ENCODE data around the gene TSC22D1.
"Not testable (repeated sequence)": the region's sequence is repeated elsewhere in the genome, so short reads cannot be mapped to it uniquely, and the experiment has no call there.

The TSC22D1 gene

DNA sequence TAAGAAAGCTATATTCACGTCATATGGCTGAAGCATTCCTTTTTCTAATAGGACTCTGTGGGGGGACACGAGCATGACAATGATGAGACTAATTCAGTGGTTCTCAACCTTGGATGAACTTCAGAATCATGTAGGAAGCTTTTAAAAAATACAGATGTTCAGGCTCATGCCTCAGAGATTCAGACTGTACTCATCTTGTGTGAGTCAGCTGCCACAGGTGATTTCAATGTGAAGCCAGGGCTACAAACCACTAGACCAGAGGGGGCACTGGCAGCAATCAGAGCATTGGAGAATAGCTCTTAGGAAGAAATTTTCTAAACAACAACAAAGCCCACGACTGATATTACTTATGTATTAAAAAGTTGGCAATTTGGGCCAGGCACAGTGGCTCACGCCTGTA, 110.8 kb downstream of the TSC22D1 start:
- DNase-seq (ENCODE audit: low spot score), result no peak
- TF ChIP-seq, protein P1, sequence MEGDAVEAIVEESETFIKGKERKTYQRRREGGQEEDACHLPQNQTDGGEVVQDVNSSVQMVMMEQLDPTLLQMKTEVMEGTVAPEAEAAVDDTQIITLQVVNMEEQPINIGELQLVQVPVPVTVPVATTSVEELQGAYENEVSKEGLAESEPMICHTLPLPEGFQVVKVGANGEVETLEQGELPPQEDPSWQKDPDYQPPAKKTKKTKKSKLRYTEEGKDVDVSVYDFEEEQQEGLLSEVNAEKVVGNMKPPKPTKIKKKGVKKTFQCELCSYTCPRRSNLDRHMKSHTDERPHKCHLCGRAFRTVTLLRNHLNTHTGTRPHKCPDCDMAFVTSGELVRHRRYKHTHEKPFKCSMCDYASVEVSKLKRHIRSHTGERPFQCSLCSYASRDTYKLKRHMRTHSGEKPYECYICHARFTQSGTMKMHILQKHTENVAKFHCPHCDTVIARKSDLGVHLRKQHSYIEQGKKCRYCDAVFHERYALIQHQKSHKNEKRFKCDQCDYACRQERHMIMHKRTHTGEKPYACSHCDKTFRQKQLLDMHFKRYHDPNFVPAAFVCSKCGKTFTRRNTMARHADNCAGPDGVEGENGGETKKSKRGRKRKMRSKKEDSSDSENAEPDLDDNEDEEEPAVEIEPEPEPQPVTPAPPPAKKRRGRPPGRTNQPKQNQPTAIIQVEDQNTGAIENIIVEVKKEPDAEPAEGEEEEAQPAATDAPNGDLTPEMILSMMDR (IDR thresholded peaks at IDR 0.05; ENCODE audit: extremely low read depth, missing control alignments), result no peak

DNA sequence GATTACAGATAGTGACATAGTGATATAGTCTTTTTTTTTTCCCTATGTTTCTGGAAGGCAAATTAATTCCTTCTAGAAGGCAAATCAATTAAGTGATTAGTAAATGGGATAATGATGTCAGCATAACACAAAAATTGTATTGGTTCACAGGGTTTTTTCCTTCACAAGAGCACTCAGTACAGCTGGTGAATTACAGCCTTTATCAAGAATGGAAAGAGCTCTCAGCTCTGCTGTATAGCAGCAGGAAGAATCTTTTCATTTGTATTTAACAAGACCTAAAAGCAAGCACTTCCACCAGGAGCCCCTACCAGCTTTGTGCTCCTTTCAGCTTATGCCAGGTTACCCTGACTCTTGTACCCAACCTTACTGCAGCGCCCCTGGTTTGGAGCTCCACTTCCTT, 111.7 kb downstream of the TSC22D1 start:
- no peak for DNase-seq (ENCODE audit: low spot score)
- TF ChIP-seq, protein P1 (IDR thresholded peaks at IDR 0.05; ENCODE audit: extremely low read depth, missing control alignments), result no peak

GRCh38 chr13:44463759-44464158, 112.4 kb downstream of the TSC22D1 start:
- no peak for DNase-seq (ENCODE audit: low spot score)

DNA sequence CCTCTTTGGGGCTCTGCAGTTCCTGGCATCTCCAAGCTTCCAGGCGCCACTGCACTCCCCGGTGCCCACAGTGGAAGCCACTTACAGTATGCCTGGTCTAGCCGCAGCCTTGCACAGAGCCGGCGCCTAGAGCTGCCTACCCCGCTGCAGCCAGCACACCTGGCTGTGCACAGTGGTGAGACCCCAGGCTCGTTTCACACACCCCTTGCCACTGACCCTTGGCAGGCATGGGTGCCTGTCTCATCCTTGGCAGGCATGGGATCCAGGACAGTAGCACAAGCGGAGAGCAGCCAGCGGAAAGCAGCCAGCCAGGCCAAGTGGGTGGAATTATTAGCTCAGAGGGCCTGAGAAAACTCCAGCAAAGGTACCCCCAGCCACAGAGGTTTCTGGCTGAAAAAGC, 116.5 kb downstream of the TSC22D1 start:
- no peak for DNase-seq (ENCODE audit: low spot score)

More at GRCh38 chr13:44463759-44464158, 112.4 kb downstream of the TSC22D1 start:
- TF ChIP-seq, protein P1 (IDR thresholded peaks at IDR 0.05; ENCODE audit: extremely low read depth, missing control alignments), result no peak

GRCh38 chr13:44458313-44458975, 117.7 kb downstream of the TSC22D1 start:
- TF ChIP-seq, protein P1 (IDR thresholded peaks at IDR 0.05; ENCODE audit: extremely low read depth, missing control alignments), result no peak
- no peak for DNase-seq (ENCODE audit: low spot score)

More for the DNA sequence above, 116.5 kb downstream of the TSC22D1 start:
- TF ChIP-seq, protein P1 (IDR thresholded peaks at IDR 0.05; ENCODE audit: extremely low read depth, missing control alignments), result no peak

DNA sequence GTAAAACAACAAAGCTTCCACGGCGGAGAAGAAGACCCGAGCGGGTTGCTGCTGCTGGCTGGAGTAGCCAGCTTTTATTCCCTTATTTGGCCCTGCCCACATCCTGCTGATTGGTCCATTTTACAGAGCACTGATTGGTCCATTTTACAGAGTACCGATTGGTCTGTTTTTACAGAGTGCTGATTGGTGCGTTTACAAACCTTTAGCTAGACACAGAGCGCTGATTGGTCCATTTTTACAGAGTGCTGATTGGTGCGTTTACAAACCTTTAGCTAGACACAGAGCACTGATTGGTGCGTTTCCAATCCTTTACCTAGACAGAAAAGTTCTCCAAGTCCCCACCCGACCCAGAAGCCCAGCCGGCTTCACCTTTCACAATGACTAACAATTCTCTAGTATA, 119.9 kb downstream of the TSC22D1 start:
- not testable (repeated sequence) for DNase-seq (ENCODE audit: low spot score)

- TF ChIP-seq, protein P1 (IDR thresholded peaks at IDR 0.05; ENCODE audit: extremely low read depth, missing control alignments), result no peak
- no peak for DNase-seq (ENCODE audit: low spot score)
Measured at GRCh38 chr13:44455769-44456168, 120.4 kb downstream of the TSC22D1 start.

- TF ChIP-seq, protein P1 (IDR thresholded peaks at IDR 0.05; ENCODE audit: extremely low read depth, missing control alignments), result no peak
- no peak for DNase-seq (ENCODE audit: low spot score)
Measured at GRCh38 chr13:44453881-44454280, 122.2 kb downstream of the TSC22D1 start.
